Activated CD8-positive, alpha-beta memory T cell treated with anti-CD3 and anti-CD28 coated beads for 24 hours (primary cell): ENCODE data around the gene IGSF6.
"Not testable (repeated sequence)": the region's sequence is repeated elsewhere in the genome, so short reads cannot be mapped to it uniquely, and the experiment has no call there.

ENCODE experiments used
- DNase-seq: peaks from one replicate; pipeline ENCODE4 v3.0.0-alpha.2; 2020

Gene IGSF6

GRCh38 chr16:21628121-21628726, 24.2 kb downstream of the IGSF6 start:
- no peak for DNase-seq

GRCh38 chr16:21626659-21627277, 25.6 kb downstream of the IGSF6 start:
- no peak for DNase-seq

- DNase-seq = no peak
Observed at GRCh38 chr16:21625026-21625425, 27.4 kb downstream of the IGSF6 start.

- no peak for DNase-seq
Observed at GRCh38 chr16:21622545-21622944, 29.9 kb downstream of the IGSF6 start.

- no peak for DNase-seq
Observed at GRCh38 chr16:21620592-21620991, 31.8 kb downstream of the IGSF6 start.

GRCh38 chr16:21619765-21620425, 32.5 kb downstream of the IGSF6 start:
- DNase-seq = no peak

GRCh38 chr16:21618281-21618680, 34.1 kb downstream of the IGSF6 start:
- DNase-seq = no peak

GRCh38 chr16:21617607-21618006, 34.8 kb downstream of the IGSF6 start:
- no peak for DNase-seq

GRCh38 chr16:21614896-21615295, 37.5 kb downstream of the IGSF6 start:
- DNase-seq = no peak

GRCh38 chr16:21613781-21614180, 38.6 kb downstream of the IGSF6 start:
- DNase-seq = no peak

- DNase-seq = no peak
Observed at GRCh38 chr16:21613361-21613760, 39.0 kb downstream of the IGSF6 start.

GRCh38 chr16:21611556-21612384, 40.6 kb downstream of the IGSF6 start:
- DNase-seq = no peak

- no peak for DNase-seq
Observed at GRCh38 chr16:21611198-21611555, 41.2 kb downstream of the IGSF6 start.

GRCh38 chr16:21610766-21611165, 41.6 kb downstream of the IGSF6 start:
- no peak for DNase-seq

- no peak for DNase-seq
Observed at GRCh38 chr16:21610006-21610544, 42.3 kb downstream of the IGSF6 start.

GRCh38 chr16:21608639-21609328, 43.6 kb downstream of the IGSF6 start:
- DNase-seq = no peak

GRCh38 chr16:21605848-21606247, 46.6 kb downstream of the IGSF6 start:
- not testable (repeated sequence) for DNase-seq

- DNase-seq = no peak
Observed at GRCh38 chr16:21603928-21604327, 48.5 kb downstream of the IGSF6 start.

- no peak for DNase-seq
Observed at GRCh38 chr16:21602785-21603184, 49.6 kb downstream of the IGSF6 start.

GRCh38 chr16:21600031-21600773, 52.2 kb downstream of the IGSF6 start:
- DNase-seq = no peak

- DNase-seq = peak; percentile 96
Observed at GRCh38 chr16:21599122-21600030, 53.0 kb downstream of the IGSF6 start, which contains the start of gene METTL9. Gene METTL9 (plus strand): TSS chr16:21599577. CDS start chr16:21599734, 157 bp downstream.
